BE2C (cell line): ENCODE measurements around the gene TSPO2. TPM values are rescaled to one million over a fixed set of nuclear protein-coding genes. Genes with fewer than 3 reads are reported as not detected.

Source experiments
- DNase-seq: peaks from one replicate; pipeline ENCODE4 v3.0.0-alpha.2; 2020
- H3K27me3 ChIP-seq: fragments of 250-450 bp; sonication (Bioruptor Pico); 2 replicates; pipeline ENCODE4 v1.5.1; 2020; ENCODE audit warnings: mild to moderate bottlenecking
- H3K36me3 ChIP-seq: fragments of 250-450 bp; sonication (Bioruptor Pico); 2 replicates; pipeline ENCODE4 v1.5.1; 2020; ENCODE audit warnings: mild to moderate bottlenecking
- H3K4me1 ChIP-seq: fragments of 250-450 bp; sonication (Bioruptor Pico); 2 replicates; pipeline ENCODE4 v1.5.1; 2020
- H3K4me3 ChIP-seq: 2 replicates; pipeline ENCODE4 v1.5.1; 2011; ENCODE audit warnings: low read depth, low read length
- H3K9me3 ChIP-seq: fragments of 250-450 bp; sonication (Bioruptor Pico); 2 replicates; pipeline ENCODE4 v1.5.1; 2020
- polyA plus RNA-seq: library from polyadenylated mRNA; unstranded; fragments of >200 nt; gene quantifications from one replicate; pipeline ENCODE4 v1.2.1, GENCODE V29; 2012; ENCODE audit warnings: low read depth, missing spikeins; ENCODE audit not compliant: insufficient read length, insufficient read depth
- TF ChIP-seq, protein P1 (sequence below): IDR thresholded peaks from 2 replicates; pipeline ENCODE4 v1.5.1; 2012; ENCODE audit warnings: mild to moderate bottlenecking, low read depth, low read length

The TSPO2 gene, protein sequence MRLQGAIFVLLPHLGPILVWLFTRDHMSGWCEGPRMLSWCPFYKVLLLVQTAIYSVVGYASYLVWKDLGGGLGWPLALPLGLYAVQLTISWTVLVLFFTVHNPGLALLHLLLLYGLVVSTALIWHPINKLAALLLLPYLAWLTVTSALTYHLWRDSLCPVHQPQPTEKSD
- not detected for polyA plus RNA-seq

DNA sequence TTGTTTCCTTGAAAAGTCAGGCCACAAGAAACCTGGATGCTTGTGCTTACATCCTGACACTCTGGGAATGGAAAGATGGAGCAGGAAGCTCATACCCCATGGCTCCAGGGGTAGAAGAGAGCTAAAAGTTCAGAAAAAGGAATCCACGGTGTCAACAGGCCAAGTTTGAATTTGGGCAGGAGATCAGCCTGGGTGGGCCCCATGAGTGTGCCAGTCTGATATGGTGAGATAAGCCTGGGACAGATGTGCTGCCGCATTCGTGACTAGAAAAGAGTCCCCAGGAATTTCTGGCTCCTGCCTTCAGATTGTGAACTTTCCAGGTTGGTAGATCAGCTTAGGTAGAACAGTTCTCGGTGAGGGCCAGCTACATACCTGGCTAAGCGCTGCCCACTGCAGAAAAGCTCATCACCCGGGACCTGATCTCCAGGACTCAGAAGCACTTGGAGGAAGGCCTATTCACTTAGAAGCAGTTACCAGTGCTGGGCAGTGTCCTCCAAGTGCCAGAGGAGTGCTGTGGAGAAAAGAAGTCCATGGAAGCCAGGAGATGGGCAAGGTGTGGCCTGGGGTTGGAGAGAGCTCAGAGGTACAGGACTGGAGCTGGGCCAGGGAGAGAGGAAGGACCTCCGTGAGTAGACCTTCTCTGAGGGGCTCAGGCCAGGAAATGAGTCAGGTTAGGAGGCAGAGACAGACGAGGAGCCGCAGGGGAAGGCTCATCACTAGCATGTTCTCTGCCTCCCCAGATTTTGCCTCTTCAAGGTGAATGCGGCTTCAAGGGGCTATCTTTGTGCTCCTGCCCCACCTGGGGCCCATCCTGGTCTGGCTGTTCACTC is at the start of gene TSPO2:
Gene TSPO2, plus strand, starts transcription at position 242 of the 830 bp plus-strand sequence. Its CDS starts 519 bp downstream, at position 761.
- H3K36me3 ChIP-seq, result no peaks in the 10 kb centered on the region
- no peak for DNase-seq
- no peaks in the 10 kb centered on the region for H3K9me3 ChIP-seq
- H3K4me3 ChIP-seq, result no peak within 1 kb of the TSS
- no peaks in the 10 kb centered on the region for H3K4me1 ChIP-seq
- no peaks in the 10 kb centered on the region for H3K27me3 ChIP-seq
- TF ChIP-seq, protein P1, sequence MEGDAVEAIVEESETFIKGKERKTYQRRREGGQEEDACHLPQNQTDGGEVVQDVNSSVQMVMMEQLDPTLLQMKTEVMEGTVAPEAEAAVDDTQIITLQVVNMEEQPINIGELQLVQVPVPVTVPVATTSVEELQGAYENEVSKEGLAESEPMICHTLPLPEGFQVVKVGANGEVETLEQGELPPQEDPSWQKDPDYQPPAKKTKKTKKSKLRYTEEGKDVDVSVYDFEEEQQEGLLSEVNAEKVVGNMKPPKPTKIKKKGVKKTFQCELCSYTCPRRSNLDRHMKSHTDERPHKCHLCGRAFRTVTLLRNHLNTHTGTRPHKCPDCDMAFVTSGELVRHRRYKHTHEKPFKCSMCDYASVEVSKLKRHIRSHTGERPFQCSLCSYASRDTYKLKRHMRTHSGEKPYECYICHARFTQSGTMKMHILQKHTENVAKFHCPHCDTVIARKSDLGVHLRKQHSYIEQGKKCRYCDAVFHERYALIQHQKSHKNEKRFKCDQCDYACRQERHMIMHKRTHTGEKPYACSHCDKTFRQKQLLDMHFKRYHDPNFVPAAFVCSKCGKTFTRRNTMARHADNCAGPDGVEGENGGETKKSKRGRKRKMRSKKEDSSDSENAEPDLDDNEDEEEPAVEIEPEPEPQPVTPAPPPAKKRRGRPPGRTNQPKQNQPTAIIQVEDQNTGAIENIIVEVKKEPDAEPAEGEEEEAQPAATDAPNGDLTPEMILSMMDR, result no peak

DNA sequence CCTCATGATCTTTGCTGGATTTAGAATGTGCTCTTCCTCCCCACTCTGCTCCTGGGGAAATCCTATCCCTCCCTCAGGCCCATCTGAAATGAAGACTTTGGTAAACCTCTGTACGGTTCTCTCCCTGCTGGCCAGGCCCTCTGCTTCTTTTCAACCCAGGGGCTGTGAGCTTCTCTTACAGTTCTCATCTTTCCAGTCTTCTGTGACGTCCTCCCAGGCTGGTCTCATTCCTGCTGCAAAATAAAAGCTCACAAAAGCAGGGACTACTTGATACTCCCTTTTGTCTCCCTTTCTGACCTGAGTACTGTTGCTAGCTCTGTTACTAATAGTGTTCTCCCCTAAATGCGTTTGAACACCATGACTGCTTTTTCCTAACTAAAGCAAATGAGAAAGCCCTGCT is 49.5 kb upstream of the TSPO2 start:
- Histone ChIP-seq H3K4me3 (no peak overlapping the region), H3K9me3 (no peaks in the 10 kb centered on the region), H3K4me1 (no peaks in the 10 kb centered on the region), H3K36me3 (no peaks in the 10 kb centered on the region), H3K27me3 (peaks cover 4% of the 10 kb centered on the region; the same call in 1 of the 2 replicates)
- no peak for DNase-seq
- TF ChIP-seq, protein P1, result no peak

DNA sequence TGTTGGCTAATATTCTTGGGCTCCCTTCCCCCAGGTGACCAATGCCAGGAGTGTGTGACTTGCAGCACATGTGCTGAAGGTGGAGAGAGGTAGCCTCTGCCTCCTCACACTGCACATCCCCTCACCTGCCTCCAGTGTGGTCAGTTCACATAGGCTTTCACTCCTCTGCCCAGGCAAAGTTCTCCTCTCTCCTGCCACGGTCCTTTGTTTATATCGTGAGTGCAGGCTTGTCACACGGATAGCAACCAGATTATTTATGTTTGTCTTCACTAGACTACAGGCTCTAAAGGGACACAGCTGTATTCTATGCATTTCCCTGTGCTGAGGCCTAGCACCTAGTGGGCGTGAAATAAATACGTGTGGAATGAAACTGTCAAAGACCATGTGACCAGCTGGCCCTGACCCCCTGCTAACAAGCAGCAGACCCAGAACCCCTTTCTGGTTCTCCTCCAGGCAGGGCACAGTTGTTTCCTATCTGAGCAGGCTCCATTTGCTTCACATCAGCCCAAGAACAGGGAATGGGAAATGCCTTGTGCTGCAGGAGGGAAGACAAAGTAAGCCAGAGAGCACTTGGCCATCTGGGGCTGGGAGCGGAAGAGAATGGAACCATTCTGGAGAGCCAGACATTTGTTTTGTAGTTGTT is 45.6 kb upstream of the TSPO2 start:
- H3K9me3 ChIP-seq, result no peaks in the 10 kb centered on the region
- H3K4me3 ChIP-seq, result no peak overlapping the region
- TF ChIP-seq, protein P1, result no peak
- H3K27me3 ChIP-seq, result no peaks in the 10 kb centered on the region; the same call in none of the 2 replicates
- no peak for DNase-seq
- no peaks in the 10 kb centered on the region for H3K36me3 ChIP-seq
- H3K4me1 ChIP-seq, result no peaks in the 10 kb centered on the region

DNA sequence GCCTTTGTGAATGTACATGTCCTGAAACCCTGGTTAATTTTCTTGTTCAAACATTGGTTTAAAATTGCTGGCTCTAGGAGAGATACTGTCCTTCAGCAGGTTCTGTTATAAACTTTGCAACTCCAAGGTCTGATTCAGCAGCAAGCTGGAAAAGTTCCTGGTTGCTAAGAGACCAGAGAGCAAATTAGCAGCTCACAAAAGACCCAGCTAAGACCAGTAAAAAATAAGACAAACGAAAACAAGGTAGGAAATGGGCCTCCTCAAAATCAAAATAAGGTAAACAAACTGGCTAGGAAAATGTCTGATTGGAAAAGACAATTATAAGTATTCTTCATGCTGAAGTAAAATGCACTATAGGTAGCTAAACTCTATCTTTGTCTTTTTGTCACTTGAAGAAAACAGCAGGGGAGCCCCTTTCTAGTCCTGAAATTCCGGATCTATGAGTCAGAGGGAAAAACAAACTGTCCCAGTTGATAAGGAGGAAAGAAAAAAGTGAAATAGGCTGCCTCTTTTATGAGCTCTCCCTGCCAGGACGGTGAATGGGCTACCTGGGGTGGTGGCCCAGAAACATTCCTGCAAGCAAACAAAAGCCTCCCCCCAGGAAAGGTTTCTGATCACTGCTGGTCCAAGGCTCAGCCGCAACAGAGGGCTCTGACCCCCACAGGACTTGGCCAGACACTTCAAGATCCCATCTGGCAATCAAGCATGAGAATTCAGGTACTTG is 44.9 kb upstream of the TSPO2 start:
- H3K4me3 ChIP-seq, result no peak overlapping the region
- TF ChIP-seq, protein P1, result no peak
- DNase-seq, result no peak

DNA sequence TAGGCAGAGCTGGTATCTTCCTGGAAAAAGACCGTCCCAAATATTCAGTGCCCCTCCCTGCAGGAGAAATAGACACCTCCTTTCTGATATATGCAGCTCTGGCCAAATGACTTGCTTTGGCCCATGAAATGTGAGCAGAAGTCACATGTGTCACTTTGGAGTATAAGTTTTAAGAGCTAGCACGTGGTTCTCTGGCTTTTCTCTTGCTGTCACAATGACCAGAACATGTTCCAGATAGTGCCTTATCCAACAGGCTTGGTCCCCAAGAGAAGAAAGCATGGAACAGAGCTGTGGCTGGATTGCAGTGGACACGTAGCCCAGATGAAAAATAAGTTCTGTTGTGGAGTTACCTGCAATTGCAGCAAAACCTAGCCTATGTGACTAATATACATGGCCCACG is 43.6 kb upstream of the TSPO2 start:
- Histone ChIP-seq H3K27me3 (peaks cover 8% of the 10 kb centered on the region), H3K9me3 (no peaks in the 10 kb centered on the region), H3K36me3 (no peaks in the 10 kb centered on the region), H3K4me1 (no peaks in the 10 kb centered on the region), H3K4me3 (no peak overlapping the region)
- DNase-seq, result no peak
- TF ChIP-seq, protein P1, result no peak

More for the DNA sequence above, 44.9 kb upstream of the TSPO2 start:
- Histone ChIP-seq H3K4me1 (no peaks in the 10 kb centered on the region), H3K9me3 (no peaks in the 10 kb centered on the region), H3K36me3 (no peaks in the 10 kb centered on the region), H3K27me3 (peaks cover 4% of the 10 kb centered on the region)
